Measurements from ENCODE around the gene PHACTR3. TPM values are rescaled to one million over a fixed set of nuclear protein-coding genes. Genes with fewer than 3 reads are reported as not detected.

PHACTR3 gene
- total RNA-seq, 1 experiment from 2014 or later: not detected

- no peak for DNase-seq (ENCODE audit: low read depth, low spot score)
- RAD21 ChIA-PET (ENCODE audit: low non-redundant PET in 1 of 2, low total read pairs in 2 of 2, uncharacterized antibody in 2 of 2, unreplicated experiment in 2 of 2): no interaction called here
- no peaks in the 10 kb centered on the region for H3K4me1 ChIP-seq (ENCODE audit: control insufficient read depth in 1 of 2, insufficient read depth in 2 of 2, low read length in 2 of 2)
- H3K27ac ChIP-seq (ENCODE audit: low read depth, low read length): no peak overlapping the region
- intact Hi-C loops (cut with micrococcal nuclease): no loop called here
- H3K4me2 ChIP-seq (ENCODE audit: low read length): no peak overlapping the region
- BruUV-seq (replicated peaks): no TSS peak
- H3K79me2 ChIP-seq (ENCODE audit: insufficient read depth, low read length): no peaks in the 10 kb centered on the region
- H3K9ac ChIP-seq (ENCODE audit: low read length): no peak overlapping the region
- CTCF ChIA-PET: interaction anchor here (3.9 kb wide), 1 partner anchor 11 kb away, joined by 11 read pairs; no protein-coding TSS in a partner anchor
- no peak overlapping the region for H3K4me3 ChIP-seq (replicated peaks in 1 of 2; ENCODE audit: low read depth in 1 of 2, low read length in 2 of 2)
- ATAC-seq: no peak
- POLR2A ChIA-PET: no interaction called here
- TF ChIP-seq EGR1 (IDR thresholded peaks at IDR 0.05; ENCODE audit: low read depth) (no peak), SP1 (IDR thresholded peaks at IDR 0.05; ENCODE audit: low read depth) (no peak), ELF1 (IDR thresholded peaks at IDR 0.05; ENCODE audit: borderline replicate concordance, low read depth) (no peak), CEBPB (IDR thresholded peaks at IDR 0.05; ENCODE audit: low read depth) (no peak), POLR2A (IDR thresholded peaks at IDR 0.05; ENCODE audit: borderline replicate concordance, extremely low read depth, insufficient read depth, insufficient read length) (no peak), CBX3 (IDR thresholded peaks at IDR 0.05; ENCODE audit: low read depth) (no peak), SIN3A (IDR thresholded peaks at IDR 0.05; ENCODE audit: low read depth) (no peak), SRF (IDR thresholded peaks at IDR 0.05; ENCODE audit: low read depth) (no peak), POLR2AphosphoS5 (IDR thresholded peaks at IDR 0.05; ENCODE audit: low read depth, low read length) (no peak), YY1 (IDR thresholded peaks at IDR 0.05; ENCODE audit: extremely low read depth, insufficient replicate concordance, low read depth, low read length) (no peak), ZNF274 (IDR thresholded peaks at IDR 0.05; ENCODE audit: low read depth, low read length) (no peak), FOSL1 (IDR thresholded peaks at IDR 0.05; ENCODE audit: low read depth) (no peak), RAD21 (IDR thresholded peaks at IDR 0.05; ENCODE audit: low read depth) (no peak)
- TF ChIP-seq, protein P1, sequence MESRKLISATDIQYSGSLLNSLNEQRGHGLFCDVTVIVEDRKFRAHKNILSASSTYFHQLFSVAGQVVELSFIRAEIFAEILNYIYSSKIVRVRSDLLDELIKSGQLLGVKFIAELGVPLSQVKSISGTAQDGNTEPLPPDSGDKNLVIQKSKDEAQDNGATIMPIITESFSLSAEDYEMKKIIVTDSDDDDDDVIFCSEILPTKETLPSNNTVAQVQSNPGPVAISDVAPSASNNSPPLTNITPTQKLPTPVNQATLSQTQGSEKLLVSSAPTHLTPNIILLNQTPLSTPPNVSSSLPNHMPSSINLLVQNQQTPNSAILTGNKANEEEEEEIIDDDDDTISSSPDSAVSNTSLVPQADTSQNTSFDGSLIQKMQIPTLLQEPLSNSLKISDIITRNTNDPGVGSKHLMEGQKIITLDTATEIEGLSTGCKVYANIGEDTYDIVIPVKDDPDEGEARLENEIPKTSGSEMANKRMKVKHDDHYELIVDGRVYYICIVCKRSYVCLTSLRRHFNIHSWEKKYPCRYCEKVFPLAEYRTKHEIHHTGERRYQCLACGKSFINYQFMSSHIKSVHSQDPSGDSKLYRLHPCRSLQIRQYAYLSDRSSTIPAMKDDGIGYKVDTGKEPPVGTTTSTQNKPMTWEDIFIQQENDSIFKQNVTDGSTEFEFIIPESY (IDR thresholded peaks at IDR 0.05; ENCODE audit: extremely low read depth, insufficient replicate concordance, low read length): no peak
- TF ChIP-seq, protein P2, sequence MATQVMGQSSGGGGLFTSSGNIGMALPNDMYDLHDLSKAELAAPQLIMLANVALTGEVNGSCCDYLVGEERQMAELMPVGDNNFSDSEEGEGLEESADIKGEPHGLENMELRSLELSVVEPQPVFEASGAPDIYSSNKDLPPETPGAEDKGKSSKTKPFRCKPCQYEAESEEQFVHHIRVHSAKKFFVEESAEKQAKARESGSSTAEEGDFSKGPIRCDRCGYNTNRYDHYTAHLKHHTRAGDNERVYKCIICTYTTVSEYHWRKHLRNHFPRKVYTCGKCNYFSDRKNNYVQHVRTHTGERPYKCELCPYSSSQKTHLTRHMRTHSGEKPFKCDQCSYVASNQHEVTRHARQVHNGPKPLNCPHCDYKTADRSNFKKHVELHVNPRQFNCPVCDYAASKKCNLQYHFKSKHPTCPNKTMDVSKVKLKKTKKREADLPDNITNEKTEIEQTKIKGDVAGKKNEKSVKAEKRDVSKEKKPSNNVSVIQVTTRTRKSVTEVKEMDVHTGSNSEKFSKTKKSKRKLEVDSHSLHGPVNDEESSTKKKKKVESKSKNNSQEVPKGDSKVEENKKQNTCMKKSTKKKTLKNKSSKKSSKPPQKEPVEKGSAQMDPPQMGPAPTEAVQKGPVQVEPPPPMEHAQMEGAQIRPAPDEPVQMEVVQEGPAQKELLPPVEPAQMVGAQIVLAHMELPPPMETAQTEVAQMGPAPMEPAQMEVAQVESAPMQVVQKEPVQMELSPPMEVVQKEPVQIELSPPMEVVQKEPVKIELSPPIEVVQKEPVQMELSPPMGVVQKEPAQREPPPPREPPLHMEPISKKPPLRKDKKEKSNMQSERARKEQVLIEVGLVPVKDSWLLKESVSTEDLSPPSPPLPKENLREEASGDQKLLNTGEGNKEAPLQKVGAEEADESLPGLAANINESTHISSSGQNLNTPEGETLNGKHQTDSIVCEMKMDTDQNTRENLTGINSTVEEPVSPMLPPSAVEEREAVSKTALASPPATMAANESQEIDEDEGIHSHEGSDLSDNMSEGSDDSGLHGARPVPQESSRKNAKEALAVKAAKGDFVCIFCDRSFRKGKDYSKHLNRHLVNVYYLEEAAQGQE (IDR thresholded peaks at IDR 0.05; ENCODE audit: low read depth): no peak
- H3K9me3 ChIP-seq (ENCODE audit: control insufficient read depth in 1 of 2, insufficient read depth in 1 of 2, low read depth in 1 of 2, low read length in 2 of 2): no peaks in the 10 kb centered on the region
- no peak overlapping the region for H2AFZ ChIP-seq (ENCODE audit: low read depth, low read length, poor library complexity, severe bottlenecking)
- no peaks in the 10 kb centered on the region for H4K20me1 ChIP-seq (ENCODE audit: insufficient read depth)
- H3K36me3 ChIP-seq (ENCODE audit: control insufficient read depth in 1 of 2, insufficient read depth in 2 of 2, low read length in 2 of 2): no peaks in the 10 kb centered on the region
- no peaks in the 10 kb centered on the region for H3K9me2 ChIP-seq (ENCODE audit: insufficient read depth)
- H3K27me3 ChIP-seq (ENCODE audit: insufficient read depth, low read length): peaks cover 85% of the 10 kb centered on the region
Measured at GRCh38 chr20:59839400-59839799, 235.1 kb downstream of the PHACTR3 start.

Data from HCT116 (cell line).